Measurements from ENCODE around the gene PRKAR1B.

Gene PRKAR1B

DNA sequence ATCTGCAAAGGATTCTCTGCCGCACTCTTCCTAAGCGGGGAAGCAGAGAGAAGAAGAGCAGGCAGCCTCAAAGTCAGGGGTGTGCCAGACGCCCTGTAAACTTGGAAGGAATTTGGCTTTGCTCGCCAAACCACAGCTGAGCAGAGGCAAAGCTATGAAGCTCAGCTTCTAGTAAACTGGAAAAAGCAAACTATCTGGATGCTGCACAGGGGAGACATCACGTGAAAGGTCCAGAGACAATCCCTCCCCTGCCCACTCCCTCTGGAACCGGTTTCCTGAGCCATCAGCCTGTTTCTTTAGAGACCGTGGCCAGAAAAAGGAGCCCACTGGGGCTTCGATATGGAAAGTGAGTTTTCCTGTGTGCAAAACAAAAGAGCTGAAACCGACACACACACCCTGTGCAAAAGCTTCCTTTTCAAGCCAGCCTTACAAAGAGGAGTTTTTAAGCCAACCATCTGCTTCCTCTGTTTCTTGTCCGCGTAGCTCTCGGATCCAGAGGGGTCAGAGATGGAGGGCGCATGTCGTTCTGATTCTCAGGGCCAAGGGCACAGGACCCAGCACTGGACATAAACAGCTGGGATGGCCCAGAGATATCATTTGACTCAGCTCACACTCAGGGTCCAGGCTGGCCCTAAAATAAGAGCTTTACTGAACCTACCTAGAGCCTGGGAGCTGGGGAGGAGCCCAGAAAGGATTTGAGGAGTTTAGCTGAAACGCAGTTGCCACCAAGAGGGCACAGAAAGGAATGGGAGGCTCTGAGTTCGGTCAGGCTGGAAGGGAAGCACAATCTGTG lies 58.7 kb downstream of the PRKAR1B start:
- no peak for ATAC-seq (ENCODE audit: low read depth)
- H3K4me1 ChIP-seq (ENCODE audit: insufficient read depth, poor library complexity, severe bottlenecking): no peaks in the 10 kb centered on the region
- H3K9me3 ChIP-seq (ENCODE audit: severe bottlenecking): no peaks in the 10 kb centered on the region
- H3K4me3 ChIP-seq (ENCODE audit: severe bottlenecking): no peak overlapping the region
- 0 out of 2 replicates have a peak, but pooled peaks cover 5% of the 10 kb centered on the region for H3K36me3 ChIP-seq (ENCODE audit: low read depth)
- no peak overlapping the region for H3K27ac ChIP-seq (ENCODE audit: poor library complexity, severe bottlenecking)
- TF ChIP-seq, protein P1, sequence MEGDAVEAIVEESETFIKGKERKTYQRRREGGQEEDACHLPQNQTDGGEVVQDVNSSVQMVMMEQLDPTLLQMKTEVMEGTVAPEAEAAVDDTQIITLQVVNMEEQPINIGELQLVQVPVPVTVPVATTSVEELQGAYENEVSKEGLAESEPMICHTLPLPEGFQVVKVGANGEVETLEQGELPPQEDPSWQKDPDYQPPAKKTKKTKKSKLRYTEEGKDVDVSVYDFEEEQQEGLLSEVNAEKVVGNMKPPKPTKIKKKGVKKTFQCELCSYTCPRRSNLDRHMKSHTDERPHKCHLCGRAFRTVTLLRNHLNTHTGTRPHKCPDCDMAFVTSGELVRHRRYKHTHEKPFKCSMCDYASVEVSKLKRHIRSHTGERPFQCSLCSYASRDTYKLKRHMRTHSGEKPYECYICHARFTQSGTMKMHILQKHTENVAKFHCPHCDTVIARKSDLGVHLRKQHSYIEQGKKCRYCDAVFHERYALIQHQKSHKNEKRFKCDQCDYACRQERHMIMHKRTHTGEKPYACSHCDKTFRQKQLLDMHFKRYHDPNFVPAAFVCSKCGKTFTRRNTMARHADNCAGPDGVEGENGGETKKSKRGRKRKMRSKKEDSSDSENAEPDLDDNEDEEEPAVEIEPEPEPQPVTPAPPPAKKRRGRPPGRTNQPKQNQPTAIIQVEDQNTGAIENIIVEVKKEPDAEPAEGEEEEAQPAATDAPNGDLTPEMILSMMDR (IDR thresholded peaks at IDR 0.05; ENCODE audit: poor library complexity, severe bottlenecking): no peak
- DNase-seq (ENCODE audit: low spot score): peak; percentile 28
- no peaks in the 10 kb centered on the region for H3K27me3 ChIP-seq (ENCODE audit: insufficient read depth, poor library complexity, severe bottlenecking)

GRCh38 chr7:666454-667292 lies 60.4 kb downstream of the PRKAR1B start:
- H3K4me3 ChIP-seq (ENCODE audit: severe bottlenecking): no peak overlapping the region
- H3K9me3 ChIP-seq (ENCODE audit: severe bottlenecking): no peaks in the 10 kb centered on the region
- no peak overlapping the region for H3K27ac ChIP-seq (ENCODE audit: poor library complexity, severe bottlenecking)
- DNase-seq (ENCODE audit: low spot score) (peak; percentile 52), ATAC-seq (ENCODE audit: low read depth) (no peak)
- no peaks in the 10 kb centered on the region for H3K27me3 ChIP-seq (ENCODE audit: insufficient read depth, poor library complexity, severe bottlenecking)
- H3K36me3 ChIP-seq (ENCODE audit: low read depth): 0 out of 2 replicates have a peak, but pooled peaks cover 5% of the 10 kb centered on the region
- TF ChIP-seq, protein P1 (IDR thresholded peaks at IDR 0.05; ENCODE audit: poor library complexity, severe bottlenecking): no peak
- H3K4me1 ChIP-seq (ENCODE audit: insufficient read depth, poor library complexity, severe bottlenecking): no peaks in the 10 kb centered on the region

DNA sequence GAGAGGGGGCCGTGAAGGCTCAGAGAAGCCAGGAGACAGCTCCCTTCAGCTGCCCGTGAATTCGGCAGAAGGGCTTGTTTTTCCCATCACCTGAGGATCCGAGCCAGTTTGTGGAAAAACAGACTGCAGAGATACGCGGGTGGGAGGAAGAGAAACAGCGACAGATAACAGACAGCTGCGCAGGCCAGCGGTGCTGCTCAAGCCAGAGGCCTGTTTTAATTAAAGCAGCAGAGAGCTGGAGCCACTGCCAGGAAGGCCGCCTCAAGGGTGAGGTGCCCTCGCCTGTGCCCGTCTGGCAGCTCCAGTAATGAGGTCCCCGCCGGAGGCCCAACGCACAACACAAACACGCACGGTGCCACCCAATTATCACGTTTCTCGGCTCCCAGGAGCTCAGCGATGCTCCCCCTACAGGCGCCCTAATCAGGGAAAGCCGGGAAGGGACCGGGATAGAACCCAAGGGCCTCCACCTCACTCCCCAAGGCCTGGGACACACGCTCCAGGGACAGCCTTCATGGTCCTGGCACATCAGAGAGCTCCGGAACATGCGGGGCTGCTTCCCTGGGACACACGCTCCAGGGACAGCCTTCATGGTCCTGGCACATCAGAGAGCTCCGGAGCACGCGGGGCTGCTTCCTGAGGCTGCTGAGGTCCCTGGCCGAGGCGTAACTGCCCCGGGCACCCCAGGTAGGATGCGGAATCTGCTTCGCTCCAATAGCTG lies 61.2 kb downstream of the PRKAR1B start:
- DNase-seq (ENCODE audit: low spot score) (peak; percentile 51), ATAC-seq (ENCODE audit: low read depth) (no peak)
- no peak overlapping the region for H3K27ac ChIP-seq (ENCODE audit: poor library complexity, severe bottlenecking)
- H3K4me3 ChIP-seq (ENCODE audit: severe bottlenecking): no peak overlapping the region
- no peaks in the 10 kb centered on the region for H3K27me3 ChIP-seq (ENCODE audit: insufficient read depth, poor library complexity, severe bottlenecking)
- H3K4me1 ChIP-seq (ENCODE audit: insufficient read depth, poor library complexity, severe bottlenecking): no peaks in the 10 kb centered on the region
- TF ChIP-seq, protein P1 (IDR thresholded peaks at IDR 0.05; ENCODE audit: poor library complexity, severe bottlenecking): no peak
- H3K36me3 ChIP-seq (ENCODE audit: low read depth): 0 out of 2 replicates have a peak, but pooled peaks cover 5% of the 10 kb centered on the region
- no peaks in the 10 kb centered on the region for H3K9me3 ChIP-seq (ENCODE audit: severe bottlenecking)

GRCh38 chr7:664997-665735 lies 61.9 kb downstream of the PRKAR1B start:
- TF ChIP-seq, protein P1 (IDR thresholded peaks at IDR 0.05; ENCODE audit: poor library complexity, severe bottlenecking): no peak
- H3K27ac ChIP-seq (ENCODE audit: poor library complexity, severe bottlenecking): no peak overlapping the region
- H3K27me3 ChIP-seq (ENCODE audit: insufficient read depth, poor library complexity, severe bottlenecking): no peaks in the 10 kb centered on the region
- H3K4me3 ChIP-seq (ENCODE audit: severe bottlenecking): no peak overlapping the region
- DNase-seq (ENCODE audit: low spot score) (peak; percentile 56), ATAC-seq (ENCODE audit: low read depth) (no peak)
- no peaks in the 10 kb centered on the region for H3K4me1 ChIP-seq (ENCODE audit: insufficient read depth, poor library complexity, severe bottlenecking)
- H3K36me3 ChIP-seq (ENCODE audit: low read depth): 0 out of 2 replicates have a peak, but pooled peaks cover 5% of the 10 kb centered on the region
- no peaks in the 10 kb centered on the region for H3K9me3 ChIP-seq (ENCODE audit: severe bottlenecking)

All from RWPE2 (cell line).